Testis (tissue), 3 donors: ENCODE data around the gene VPS8. TPM values are rescaled to one million over a fixed set of nuclear protein-coding genes. Genes with fewer than 3 reads are reported as not detected.

Experiments used
- DNase-seq: peaks from one replicate; pipeline ENCODE4 v3.0.0-alpha.2; 2019
- H3K27ac ChIP-seq, 2 donors: fragments of 200-600 bp; sonication (generic); one replicate each; pipeline ENCODE4 v1.5.1; 2019
- H3K27me3 ChIP-seq: fragments of 200-600 bp; sonication (generic); one replicate; pipeline ENCODE4 v1.5.1; 2019
- H3K36me3 ChIP-seq: fragments of 200-600 bp; sonication (generic); one replicate; pipeline ENCODE4 v1.5.1; 2017; ENCODE audit warnings: low read depth; ENCODE audit errors: missing control alignments
- H3K4me1 ChIP-seq: fragments of 200-600 bp; sonication (generic); one replicate; pipeline ENCODE4 v1.5.1; 2019
- H3K4me3 ChIP-seq, 2 donors: fragments of 200-600 bp; sonication (generic); one replicate each; pipeline ENCODE4 v1.5.1; 2017 to 2019
- H3K9me3 ChIP-seq: fragments of 200-600 bp; sonication (generic); one replicate; pipeline ENCODE4 v1.5.1; 2017
- CTCF ChIP-seq, 3 experiments: fragments of 450-650 bp in 2 of 3; fragments of 200-600 bp in 1 of 3; sonication (generic) in 1 of 3; IDR thresholded peaks; one replicate each; pipeline ENCODE4 v1.5.1; 2016 to 2019; ENCODE audit warnings: antibody characterized with exemption in 3 of 3, mild to moderate bottlenecking in 2 of 3, moderate library complexity in 1 of 3
- POLR2A ChIP-seq: fragments of 450-650 bp; IDR thresholded peaks from one replicate; pipeline ENCODE4 v1.6.1; 2017; ENCODE audit warnings: antibody characterized with exemption, mild to moderate bottlenecking, moderate library complexity
- WGBS, 2 donors: methylation state at CpG; one replicate each; pipeline ENCODE4 v1.1.5; 2018; 5-methylcytosine and 5-hydroxymethylcytosine counted together
- intact Hi-C: fragments of 100-400 bp; cut with DNase I; formaldehyde crosslinking; loops from one replicate; pipeline ENCODE4 v1.15.1; 2023; ENCODE audit warnings: low total_unique reads
- polyA plus RNA-seq: library from polyadenylated mRNA; stranded (reverse); fragments of 350-450 nt; fragmentation: Illumina TruSeq; extraction: RNeasy Lipid Tissue Mini Kit (QIAGEN cat#74804); gene quantifications from one replicate; pipeline ENCODE4 v1.2.3, GENCODE V29; 2014; ENCODE audit warnings: low read depth, low replicate concordance; ENCODE audit not compliant: insufficient read depth
- total RNA-seq, 2 donors: library from RNA; depleted of rRNA; stranded (reverse); fragments of >200 nt; gene quantifications; one replicate each; pipeline ENCODE4 v1.2.3, GENCODE V29; 2016

The VPS8 gene
- total and polyA plus RNA-seq, 3 donors from 2014 or later = 65.8 to 127 (median 88.0) TPM

- Histone ChIP-seq H3K36me3 (no peaks in the 10 kb centered on the region), H3K9me3 (no peaks in the 10 kb centered on the region), H3K4me1 (no peaks in the 10 kb centered on the region), H3K4me3 (no peak overlapping the region), H3K27me3 (no peaks in the 10 kb centered on the region), H3K27ac (no peak overlapping the region)
- TF ChIP-seq CTCF (IDR thresholded peaks at IDR 0.05) (no peak), POLR2A (no peak)
- no peak for DNase-seq
- intact Hi-C loops = no loop called here
- WGBS, 2 donors = 78 to 82% methylated on average over 1 of the region's 1 CpG
Measured at GRCh38 chr3:184842433-184842832, 30.5 kb downstream of the VPS8 start.

GRCh38 chr3:184845819-184846218, 33.9 kb downstream of the VPS8 start:
- H3K4me3 ChIP-seq = no peak overlapping the region
- TF ChIP-seq POLR2A = no peak
- no peak for TF ChIP-seq CTCF (IDR thresholded peaks at IDR 0.05)
- H3K27me3 ChIP-seq = no peaks in the 10 kb centered on the region
- H3K27ac ChIP-seq = no peak overlapping the region
- no peak for DNase-seq
- H3K9me3 ChIP-seq = no peaks in the 10 kb centered on the region
- H3K4me1 ChIP-seq = no peaks in the 10 kb centered on the region
- intact Hi-C loops = no loop called here
- H3K36me3 ChIP-seq = no peaks in the 10 kb centered on the region

- Histone ChIP-seq H3K9me3 (no peaks in the 10 kb centered on the region), H3K27ac (no peak overlapping the region), H3K36me3 (no peaks in the 10 kb centered on the region), H3K4me3 (no peak overlapping the region), H3K27me3 (no peaks in the 10 kb centered on the region), H3K4me1 (no peaks in the 10 kb centered on the region)
- intact Hi-C loops = no loop called here
- no peak for DNase-seq
- TF ChIP-seq POLR2A (no peak), CTCF (IDR thresholded peaks at IDR 0.05) (no peak)
- WGBS, 2 donors = 92 to 94% methylated on average over 6 of the region's 6 CpGs
Measured at GRCh38 chr3:184846496-184846895, 34.5 kb downstream of the VPS8 start.

GRCh38 chr3:184848934-184849333, 37.0 kb downstream of the VPS8 start:
- 93 to 95% methylated on average over 4 of the region's 4 CpGs for WGBS, 2 donors
- DNase-seq = no peak
- no peak for TF ChIP-seq POLR2A
- no peak for TF ChIP-seq CTCF (IDR thresholded peaks at IDR 0.05)
- Histone ChIP-seq H3K4me3 (no peak overlapping the region), H3K9me3 (no peaks in the 10 kb centered on the region), H3K36me3 (no peaks in the 10 kb centered on the region), H3K4me1 (no peaks in the 10 kb centered on the region), H3K27ac (no peak overlapping the region), H3K27me3 (no peaks in the 10 kb centered on the region)
- intact Hi-C loops = no loop called here

- Histone ChIP-seq H3K27me3 (no peaks in the 10 kb centered on the region), H3K36me3 (no peaks in the 10 kb centered on the region), H3K9me3 (no peaks in the 10 kb centered on the region), H3K4me1 (no peaks in the 10 kb centered on the region), H3K27ac (no peak overlapping the region), H3K4me3 (no peak overlapping the region)
- TF ChIP-seq POLR2A (no peak), CTCF (IDR thresholded peaks at IDR 0.05) (no peak)
- WGBS, 2 donors = 90 to 93% methylated on average over 2 of the region's 2 CpGs
- DNase-seq = no peak
- intact Hi-C loops = no loop called here
Measured at GRCh38 chr3:184850201-184850600, 38.2 kb downstream of the VPS8 start.
